NCI-H2107 (cell line): ENCODE measurements around the gene ZNF74.
"Not testable (repeated sequence)": the region's sequence is repeated elsewhere in the genome, so short reads cannot be mapped to it uniquely, and the experiment has no call there.

Source experiments
- DNase-seq: peaks from one replicate; lab custom pipeline; 2025; lab: John Stamatoyannopoulos, UW

ZNF74 gene

DNA sequence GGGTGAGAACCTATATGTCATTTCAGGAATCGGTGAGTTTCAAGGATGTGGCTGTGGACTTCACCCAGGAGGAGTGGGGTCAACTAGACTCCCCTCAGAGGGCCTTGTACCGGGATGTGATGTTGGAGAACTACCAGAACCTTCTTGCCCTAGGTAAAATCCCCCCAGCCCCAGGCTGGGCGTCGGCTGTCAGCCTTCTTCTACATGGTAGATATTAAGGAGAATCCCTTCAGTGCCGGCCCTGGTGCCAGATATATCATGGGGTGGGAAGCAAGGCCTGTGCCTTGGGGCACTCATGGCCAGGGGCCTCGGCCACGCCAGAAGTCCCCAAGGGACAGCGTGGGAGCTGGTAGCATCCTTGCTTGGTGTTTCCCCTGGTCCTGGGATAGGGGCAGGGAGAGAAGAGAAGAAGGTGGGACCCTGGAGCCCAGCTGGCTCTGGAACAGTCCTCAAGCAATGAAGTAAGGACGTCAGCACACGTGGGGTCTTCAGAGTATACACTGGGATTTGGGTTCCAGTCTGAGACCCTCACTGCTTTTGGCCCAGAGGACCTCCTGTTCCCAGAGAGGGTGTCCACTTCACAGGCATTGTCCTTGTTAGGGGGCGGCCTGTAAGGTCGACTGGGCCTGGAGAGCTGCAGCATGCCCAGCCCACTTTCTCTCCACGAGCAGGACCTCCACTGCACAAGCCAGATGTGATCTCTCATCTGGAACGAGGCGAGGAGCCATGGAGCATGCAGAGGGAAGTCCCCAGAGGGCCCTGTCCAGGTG, 6.8 kb downstream of the ZNF74 start:
- DNase-seq, result no peak

DNA sequence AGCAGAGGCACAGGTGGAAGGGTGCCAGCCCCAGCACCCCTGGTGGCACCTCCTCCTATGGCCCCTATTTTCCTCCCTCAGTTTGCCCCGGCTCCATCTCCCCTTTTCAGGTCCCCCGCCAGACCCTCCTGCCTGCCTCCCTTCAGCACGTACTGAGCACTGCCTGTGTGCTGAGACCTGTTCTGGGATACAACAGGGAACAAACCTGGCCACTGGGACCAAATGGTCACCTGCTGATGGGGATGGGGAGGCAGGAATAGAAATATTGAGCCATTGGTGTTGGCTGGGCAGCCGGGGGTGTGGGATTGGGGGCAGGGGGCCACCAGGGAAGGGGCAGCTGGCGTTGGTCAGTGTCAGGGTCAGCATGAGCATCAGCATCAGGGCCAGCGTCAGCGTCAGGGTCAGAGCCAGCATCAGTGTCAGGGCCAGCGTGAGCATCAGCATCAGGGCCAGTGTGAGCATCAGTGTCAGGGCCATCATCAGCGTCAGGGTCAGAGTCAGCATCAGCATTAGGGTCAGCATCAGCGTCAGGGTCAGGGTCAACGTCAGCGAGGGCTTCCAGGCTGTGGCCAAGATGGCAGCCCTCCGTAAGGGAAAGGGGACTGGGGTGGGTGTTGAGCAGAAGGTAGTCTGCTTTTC, 7.5 kb downstream of the ZNF74 start:
- DNase-seq, result no peak

DNA sequence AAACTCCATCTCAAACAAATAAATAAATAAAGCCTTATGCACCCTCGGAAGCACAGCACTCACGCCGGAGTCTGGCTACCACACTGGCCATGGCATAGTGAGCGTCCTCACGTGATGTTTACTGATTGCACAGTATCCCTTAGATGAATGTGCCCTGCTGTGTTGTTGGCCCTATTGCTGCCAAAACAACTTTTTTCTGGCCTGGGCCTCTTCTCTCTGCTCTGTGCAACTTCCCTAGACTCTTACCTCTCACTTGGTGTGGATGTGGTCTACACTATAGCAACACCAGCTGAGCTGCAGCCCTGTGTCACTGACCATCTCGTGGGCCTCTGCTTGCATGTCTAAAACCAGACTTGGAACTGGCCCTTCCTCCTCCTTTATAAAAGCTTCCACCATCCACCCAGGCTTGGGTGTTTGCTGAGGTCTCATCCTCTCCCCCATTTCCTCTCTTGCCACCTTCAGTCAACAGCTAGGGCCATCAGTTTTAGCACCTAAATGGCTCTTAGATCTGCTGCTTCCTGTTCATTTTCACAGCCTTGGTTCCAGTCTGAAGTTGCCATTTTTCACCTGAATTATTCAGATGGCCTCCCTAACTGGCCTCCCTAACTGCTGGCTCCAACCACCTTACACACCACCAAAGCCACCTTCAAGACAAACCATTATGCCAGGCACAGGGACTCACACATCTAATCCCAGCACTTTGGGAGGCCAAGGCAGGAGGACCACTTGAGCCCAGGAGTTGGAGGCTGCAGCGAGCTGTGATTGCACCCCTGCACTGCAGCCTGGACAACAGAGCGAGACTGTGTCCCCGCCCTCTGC, 9.2 kb downstream of the ZNF74 start:
- no peak for DNase-seq

DNA sequence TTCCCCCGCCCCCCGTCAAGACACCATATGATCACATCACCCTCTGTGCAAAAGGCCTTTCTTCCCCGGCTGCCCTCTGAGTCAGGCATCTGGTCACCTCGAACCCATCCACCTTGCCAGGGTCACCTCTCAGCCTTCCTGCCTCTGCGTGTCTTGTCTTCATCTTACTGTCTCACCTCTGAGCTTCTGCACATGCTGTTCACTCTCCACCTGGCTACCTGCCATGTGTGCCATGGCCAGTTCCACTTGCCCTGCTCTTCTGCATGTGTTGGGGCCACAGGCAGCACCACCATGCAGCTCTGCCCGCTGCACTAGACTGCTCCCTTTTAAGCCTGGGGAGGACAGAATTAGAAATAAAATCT, 9.8 kb downstream of the ZNF74 start:
- no peak for DNase-seq

DNA sequence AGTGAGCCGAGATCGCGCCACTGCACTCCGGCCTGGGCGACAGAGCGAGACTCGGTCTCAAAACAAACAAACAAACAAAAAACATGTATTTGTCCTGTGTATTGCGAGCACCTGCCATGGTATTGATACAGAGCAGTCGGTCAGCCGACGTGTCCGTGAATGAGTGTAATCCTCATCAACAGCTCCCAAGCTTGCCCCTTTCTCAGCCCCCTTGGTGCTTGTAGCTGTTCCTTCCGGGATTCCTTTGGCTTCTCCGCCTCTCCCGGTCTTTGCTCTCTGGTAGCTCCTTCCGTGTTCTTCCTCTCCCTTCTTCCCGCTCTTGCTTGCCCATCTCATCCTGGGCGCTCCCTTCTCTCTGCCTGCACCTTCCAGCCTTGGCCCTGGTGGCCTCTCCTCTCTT, 10.9 kb downstream of the ZNF74 start:
- no peak for DNase-seq

DNA sequence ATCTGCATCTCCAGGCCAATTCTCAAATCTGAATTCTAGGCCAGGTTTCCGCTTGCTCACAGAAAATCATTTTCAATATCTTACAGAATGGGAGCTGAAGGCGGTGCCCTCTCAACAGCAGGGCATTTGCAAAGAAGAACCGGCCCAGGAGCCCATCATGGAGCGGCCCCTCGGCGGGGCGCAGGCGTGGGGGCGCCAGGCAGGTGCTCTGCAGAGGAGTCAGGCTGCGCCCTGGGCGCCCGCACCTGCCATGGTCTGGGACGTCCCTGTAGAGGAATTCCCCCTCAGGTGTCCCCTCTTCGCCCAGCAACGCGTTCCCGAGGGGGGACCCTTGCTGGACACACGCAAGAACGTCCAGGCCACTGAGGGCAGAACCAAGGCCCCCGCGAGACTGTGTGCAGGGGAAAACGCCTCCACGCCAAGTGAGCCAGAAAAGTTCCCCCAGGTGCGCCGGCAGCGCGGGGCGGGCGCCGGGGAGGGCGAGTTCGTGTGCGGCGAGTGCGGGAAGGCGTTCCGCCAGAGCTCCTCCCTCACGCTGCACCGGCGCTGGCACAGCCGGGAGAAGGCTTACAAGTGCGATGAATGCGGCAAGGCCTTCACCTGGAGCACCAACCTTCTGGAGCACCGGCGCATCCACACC, 11.5 kb downstream of the ZNF74 start:
- no peak for DNase-seq

DNA sequence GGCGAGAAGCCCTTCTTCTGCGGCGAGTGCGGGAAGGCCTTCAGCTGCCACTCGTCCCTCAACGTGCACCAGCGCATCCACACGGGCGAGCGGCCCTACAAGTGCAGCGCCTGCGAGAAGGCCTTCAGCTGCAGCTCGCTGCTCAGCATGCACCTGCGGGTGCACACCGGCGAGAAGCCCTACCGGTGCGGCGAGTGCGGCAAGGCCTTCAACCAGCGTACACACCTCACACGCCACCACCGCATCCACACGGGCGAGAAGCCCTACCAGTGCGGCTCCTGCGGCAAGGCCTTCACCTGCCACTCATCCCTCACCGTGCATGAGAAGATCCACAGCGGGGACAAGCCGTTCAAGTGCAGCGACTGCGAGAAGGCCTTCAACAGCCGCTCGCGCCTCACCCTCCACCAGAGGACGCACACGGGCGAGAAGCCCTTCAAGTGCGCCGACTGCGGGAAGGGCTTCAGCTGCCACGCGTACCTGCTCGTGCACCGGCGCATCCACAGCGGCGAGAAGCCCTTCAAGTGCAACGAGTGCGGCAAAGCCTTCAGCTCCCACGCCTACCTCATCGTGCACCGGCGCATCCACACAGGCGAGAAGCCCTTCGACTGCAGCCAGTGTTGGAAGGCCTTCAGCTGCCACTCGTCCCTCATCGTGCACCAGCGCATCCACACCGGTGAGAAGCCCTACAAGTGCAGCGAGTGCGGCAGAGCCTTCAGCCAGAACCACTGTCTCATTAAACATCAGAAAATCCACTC, 12.2 kb downstream of the ZNF74 start:
- DNase-seq, result no peak

DNA sequence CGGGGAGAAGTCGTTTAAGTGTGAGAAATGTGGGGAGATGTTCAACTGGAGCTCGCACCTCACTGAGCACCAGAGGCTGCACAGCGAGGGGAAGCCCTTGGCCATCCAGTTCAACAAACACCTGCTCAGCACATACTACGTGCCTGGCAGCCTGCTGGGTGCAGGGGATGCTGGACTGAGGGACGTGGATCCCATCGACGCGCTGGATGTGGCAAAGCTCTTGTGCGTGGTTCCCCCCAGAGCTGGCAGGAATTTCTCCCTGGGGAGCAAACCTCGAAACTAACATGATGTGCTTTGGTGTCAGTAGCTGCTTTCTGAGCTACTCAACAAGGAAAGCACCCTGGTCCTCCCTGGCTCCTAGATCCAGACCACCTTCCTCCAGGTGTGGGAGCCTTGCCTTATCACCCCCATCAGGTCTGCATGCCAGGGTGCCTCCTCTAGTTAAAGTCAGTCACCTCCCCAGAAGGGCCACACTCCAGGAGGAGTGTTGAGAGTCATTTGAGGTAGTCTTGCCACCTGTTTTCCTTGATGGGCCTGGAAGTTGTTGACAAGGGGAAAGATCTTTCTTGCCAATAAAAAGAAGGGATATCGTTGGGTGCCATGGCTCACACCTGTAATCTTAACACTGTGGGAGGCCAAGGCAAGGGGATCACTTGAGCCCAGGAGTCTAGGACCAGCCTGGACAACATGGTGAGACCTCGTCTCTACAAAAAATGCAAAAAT, 12.9 kb downstream of the ZNF74 start:
- no peak for DNase-seq

DNA sequence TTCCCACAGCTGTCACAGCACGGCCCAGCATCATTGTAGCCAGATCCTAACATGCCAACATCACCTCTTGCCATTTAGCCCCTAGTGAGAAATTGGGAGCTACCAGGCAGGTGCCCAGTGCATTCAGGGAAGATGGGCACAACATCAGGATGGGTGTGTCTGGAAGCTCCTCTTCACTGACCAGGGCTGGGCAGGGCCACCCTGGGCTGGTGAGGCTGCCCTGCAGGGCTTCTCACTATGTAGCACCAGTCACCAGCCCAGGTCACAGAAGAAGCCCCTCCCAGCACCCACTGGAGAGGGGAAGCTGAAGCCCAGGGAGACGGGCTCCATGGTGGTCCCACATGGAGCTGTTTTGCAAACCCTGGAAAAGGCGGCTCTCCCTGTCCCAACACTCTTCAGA, 13.9 kb downstream of the ZNF74 start:
- DNase-seq, result no peak

DNA sequence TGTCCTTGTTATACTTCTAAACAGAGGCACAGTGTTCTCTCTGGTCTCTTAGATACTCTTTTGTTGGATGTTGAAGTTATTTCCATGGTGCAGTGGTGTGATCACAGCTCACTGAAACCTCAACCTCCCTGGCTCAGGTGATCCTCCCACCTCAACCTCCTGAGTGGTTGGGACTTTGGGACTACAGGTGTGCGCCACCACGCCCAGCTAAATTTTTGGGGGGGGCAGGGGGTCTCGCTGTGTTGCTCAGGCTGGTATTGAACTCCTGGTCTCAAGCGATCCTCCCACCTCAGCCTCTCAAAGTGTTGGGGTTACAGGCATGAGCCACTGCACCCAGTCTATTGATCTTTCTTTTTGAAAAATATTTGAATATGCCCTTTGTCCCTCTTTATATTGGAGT, 14.9 kb downstream of the ZNF74 start:
- no peak for DNase-seq

DNA sequence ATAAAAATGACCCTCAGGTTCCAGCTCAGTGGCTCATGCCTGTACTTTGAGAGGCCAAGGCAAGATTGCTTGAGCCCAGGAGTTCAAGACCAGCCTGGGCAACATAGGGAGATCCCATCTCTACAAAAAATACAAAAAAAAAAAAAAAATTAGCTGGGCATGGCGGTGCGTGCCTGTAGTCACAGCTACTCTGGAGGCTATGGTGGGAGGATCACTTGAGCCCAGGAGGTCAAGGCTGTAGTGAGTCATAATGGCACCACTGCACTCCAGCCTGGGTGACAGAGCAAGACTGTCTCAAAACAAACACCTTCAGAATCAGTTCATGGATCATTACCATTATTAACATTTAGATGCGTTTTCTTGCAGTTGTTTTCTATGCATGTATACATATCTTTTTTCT, 15.4 kb downstream of the ZNF74 start:
- not testable (repeated sequence) for DNase-seq

DNA sequence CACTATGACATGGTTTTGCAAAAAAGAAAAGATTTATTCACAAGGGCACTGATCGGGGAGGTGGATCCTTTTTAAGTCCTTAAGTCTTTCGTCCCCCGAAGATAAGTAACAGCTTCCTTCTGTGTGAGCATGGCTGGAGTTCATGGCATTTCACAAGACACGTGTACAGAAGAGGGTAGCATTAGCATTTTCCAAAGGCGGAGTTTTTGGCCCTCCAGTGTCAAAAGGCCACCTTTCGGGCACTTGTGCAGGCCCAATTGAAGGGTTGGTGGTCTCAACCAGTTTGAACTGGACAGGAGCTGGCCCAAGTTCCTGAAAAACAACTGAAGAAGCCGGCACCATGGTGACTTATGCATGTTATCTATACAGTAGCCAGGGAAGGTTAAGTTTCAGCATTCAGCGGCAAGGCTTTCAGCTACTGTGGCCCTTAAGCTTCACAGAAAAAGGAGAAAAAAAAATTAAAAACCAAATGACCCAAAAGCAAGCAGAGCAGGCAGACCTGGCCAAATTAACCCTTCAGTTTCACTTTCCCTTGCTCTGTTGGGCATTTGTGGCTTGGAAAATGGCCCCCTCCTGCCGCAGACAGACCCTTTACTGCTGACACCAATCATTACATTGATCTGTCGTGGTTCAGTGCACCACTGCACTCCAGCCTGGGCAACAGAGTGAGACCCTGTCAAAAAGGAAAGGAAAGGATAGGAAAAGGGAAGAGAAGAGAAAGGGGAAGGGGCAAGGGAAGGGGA, 18.7 kb downstream of the ZNF74 start:
- DNase-seq, result no peak

DNA sequence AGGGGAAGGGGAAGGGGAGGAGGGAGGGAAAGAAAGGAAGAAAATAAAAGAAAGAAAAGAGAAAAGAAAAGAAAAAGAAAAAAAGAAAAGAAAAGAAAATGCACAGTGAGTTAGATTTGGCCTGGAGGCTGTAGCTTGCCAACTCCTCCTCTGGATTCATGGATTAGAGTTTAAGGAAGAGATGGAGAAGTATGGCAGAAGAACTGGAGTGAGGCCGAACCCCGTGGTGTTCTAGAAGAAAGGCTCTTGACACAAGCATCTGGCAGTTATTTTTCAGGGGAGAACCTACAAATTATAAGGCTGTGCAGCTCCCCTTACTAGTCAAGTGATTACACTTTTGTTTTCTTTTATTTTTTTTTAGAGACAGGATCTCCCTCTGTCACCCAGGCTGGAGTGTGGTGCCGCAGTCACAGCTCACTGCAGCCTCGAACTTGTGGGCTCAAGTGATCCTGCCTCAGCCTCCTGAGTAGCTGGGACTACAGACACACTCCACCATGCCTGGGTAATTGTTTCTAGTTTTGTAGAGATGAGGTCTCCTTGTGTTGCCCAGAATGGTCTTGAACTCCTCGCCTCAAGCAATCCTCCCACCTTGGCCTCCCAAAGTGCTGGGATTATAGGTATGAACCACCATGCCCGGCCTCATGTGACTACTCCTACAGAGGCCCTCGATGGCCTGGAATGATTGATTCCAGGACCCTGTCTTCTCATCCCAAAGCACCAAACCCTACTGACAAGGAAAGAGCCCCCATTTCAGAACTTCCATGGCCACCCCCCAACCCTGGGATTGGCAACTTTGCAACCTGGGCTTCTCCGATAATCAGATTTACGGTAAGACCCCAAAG, 19.5 kb downstream of the ZNF74 start:
- no peak for DNase-seq

DNA sequence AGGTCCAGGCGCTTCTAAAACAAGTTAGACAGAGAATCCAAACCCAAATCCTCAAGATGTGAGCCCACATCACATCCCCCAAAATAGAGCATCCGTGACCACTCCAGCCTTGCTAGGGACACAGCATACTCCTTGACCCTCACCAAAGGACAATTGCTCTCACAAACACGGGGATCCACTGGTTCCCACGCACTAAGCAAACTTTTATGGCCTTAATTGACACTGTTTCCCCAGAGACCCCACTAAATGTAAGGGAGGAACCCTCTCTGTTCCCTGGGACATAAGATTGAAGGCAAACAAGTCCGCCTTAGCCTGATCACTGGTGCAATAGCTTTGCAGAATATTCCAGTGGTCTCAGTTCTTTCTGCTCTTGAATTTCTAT, 20.1 kb downstream of the ZNF74 start:
- DNase-seq, result no peak

DNA sequence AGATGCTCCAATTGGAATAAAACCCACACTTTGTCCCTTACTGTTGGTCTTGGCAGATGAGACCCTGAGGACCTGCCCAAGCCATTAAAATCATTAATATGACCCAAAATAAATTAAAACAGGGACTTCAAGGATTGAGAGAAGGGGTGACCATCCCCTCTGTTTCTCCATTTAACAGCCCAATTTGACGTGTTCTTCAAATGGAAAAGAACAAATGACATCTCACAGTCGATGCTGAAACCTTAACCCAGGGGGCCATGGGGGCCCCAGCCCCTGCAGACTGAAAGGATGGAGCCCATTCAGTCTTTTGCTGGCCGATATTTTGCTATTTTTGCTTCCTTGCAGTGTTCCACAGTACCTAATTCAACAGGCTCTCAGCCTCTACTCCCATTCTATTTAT, 20.5 kb downstream of the ZNF74 start:
- DNase-seq, result no peak

DNA sequence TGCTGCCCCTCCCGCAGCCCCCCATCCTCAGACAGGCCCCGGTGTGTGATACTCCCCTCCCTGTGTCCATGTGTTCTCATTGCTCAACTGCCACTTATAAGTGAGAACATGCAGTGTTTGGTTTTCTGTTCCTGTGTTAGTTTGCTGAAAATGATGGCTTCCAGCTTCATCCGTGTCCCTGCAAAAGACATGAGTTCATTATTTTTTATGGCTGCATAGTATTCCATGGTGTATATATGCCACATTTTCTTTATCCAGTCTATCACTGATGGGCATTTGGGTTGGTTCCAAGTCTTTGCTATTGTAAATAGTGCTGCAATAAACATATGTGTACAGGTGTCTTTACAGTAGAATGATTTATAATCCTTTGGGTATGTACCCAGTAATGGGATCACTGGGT, 21.3 kb downstream of the ZNF74 start:
- not testable (repeated sequence) for DNase-seq

DNA sequence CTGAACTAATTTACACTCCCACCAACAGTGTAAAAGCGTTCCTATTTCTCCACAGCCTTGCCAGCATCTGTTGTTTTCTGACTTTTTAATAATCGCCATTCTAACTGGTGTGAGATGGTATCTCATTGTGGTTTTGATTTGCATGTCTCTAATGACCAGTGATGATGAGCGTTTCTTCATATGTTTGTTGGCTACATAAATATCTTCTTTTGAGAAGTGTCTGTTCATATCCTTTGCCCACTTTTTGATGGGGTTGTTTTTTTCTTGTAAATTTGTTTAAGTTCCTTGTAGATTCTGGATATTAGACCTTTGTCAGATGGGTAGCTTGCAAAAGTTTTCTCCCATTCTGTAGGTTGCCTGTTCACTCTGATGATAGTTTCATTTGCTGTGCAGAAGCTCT, 21.7 kb downstream of the ZNF74 start:
- not testable (repeated sequence) for DNase-seq

DNA sequence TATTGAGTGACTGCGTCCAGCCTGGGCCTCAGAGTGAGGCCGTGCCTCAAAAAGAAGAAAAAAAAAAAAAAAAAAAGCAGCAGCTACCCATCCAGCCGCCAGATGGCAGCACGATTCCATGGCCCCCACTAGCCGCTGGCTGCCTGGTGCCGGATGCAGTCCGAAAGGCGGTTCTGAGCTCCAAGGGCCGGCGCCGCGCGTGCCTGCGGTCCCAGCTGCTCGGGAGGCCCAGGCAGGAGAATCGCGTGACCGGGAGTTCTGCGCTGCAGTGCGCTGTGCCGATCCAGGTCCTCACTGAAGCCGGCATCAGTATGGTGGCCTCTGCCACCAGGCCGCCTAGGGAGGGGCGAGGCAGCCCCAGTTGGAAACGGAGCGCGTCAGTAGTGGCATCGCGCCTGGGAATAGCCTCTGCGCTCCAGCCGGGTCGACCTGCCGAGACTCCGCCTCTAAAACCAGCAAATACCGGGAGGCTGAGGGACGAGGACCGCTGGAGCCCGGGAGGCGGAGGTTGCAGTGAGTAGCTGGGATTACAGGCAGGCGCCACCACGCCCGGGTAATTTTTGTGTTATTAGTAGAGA, 24.3 kb downstream of the ZNF74 start:
- no peak for DNase-seq

DNA sequence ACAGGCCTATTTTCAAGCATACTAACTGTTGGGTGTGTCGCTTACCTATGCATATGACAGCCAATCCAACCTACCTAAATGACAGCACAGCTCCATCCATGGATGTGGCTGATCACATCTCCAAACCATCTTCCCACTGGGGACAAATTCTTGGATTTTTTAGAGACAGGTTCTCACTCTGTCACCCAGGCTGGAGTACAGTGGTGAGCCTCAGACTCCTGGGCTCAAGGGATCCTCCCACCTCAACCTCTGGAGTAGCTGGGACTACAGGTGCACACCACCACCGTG, 25.7 kb downstream of the ZNF74 start:
- no peak for DNase-seq
